ENCODE results near the gene ADARB1. TPM values are rescaled to one million over a fixed set of nuclear protein-coding genes. Genes with fewer than 3 reads are reported as not detected.

Gene ADARB1
- total RNA-seq, 2 experiments from 2014 or later = 27.5 to 28.6 TPM

DNA sequence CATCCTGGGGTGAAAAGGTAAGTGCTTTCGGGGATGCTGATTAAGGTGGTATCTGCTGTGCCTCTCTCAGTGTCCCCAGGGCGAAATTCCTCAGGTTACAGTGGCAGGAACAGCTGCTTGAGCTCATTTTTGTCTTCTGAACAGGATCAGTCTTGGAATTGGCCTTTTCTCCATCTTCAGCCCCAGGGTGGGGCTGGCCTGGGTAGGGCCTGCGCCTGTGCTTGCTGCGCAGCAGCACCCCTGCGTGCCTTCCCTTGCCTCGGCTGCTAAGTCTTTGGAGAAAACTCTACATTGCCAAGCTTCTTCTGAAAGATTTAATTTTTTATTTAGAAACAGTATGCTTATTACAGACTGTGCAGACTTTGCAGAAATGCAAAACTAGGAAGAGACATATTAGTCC lies 41.7 kb downstream of the ADARB1 start:
- POLR2A ChIA-PET = no interaction called here
- H3K27ac Mint-ChIP-seq = no peak overlapping the region
- TF ChIP-seq, protein P1, sequence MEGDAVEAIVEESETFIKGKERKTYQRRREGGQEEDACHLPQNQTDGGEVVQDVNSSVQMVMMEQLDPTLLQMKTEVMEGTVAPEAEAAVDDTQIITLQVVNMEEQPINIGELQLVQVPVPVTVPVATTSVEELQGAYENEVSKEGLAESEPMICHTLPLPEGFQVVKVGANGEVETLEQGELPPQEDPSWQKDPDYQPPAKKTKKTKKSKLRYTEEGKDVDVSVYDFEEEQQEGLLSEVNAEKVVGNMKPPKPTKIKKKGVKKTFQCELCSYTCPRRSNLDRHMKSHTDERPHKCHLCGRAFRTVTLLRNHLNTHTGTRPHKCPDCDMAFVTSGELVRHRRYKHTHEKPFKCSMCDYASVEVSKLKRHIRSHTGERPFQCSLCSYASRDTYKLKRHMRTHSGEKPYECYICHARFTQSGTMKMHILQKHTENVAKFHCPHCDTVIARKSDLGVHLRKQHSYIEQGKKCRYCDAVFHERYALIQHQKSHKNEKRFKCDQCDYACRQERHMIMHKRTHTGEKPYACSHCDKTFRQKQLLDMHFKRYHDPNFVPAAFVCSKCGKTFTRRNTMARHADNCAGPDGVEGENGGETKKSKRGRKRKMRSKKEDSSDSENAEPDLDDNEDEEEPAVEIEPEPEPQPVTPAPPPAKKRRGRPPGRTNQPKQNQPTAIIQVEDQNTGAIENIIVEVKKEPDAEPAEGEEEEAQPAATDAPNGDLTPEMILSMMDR (IDR thresholded peaks at IDR 0.05) = no peak
- CTCF ChIA-PET = no interaction called here
- intact Hi-C loops (cut with DNase I, micrococcal nuclease) = no loop called here
- H3K36me3 ChIP-seq (ENCODE audit: insufficient read depth, low read length) = peaks cover 6% of the 10 kb centered on the region
- H3K27me3 Mint-ChIP-seq = no peaks in the 10 kb centered on the region
- DNase-seq = no peak
- peaks cover 46% of the 10 kb centered on the region for H3K4me1 Mint-ChIP-seq (ENCODE audit: low read depth)
- peaks cover 2% of the 10 kb centered on the region for H3K4me1 ChIP-seq (ENCODE audit: insufficient read depth, low read length)
- H3K9me3 Mint-ChIP-seq = no peaks in the 10 kb centered on the region
- H3K36me3 Mint-ChIP-seq (ENCODE audit: low read depth) = peaks cover 46% of the 10 kb centered on the region
- no peak overlapping the region for H3K27ac ChIP-seq (ENCODE audit: low read depth in 1 of 2, low read length in 2 of 2)
- no peak for ATAC-seq (ENCODE audit: poor library complexity)
- no peaks in the 10 kb centered on the region for H3K9me3 ChIP-seq (ENCODE audit: control insufficient read depth in 1 of 2, insufficient read depth in 1 of 2, low read length in 2 of 2)
- H3K4me3 ChIP-seq (ENCODE audit: low read length) = no peak overlapping the region
- H3K4me3 Mint-ChIP-seq = no peak overlapping the region
- H3K27me3 ChIP-seq (ENCODE audit: control insufficient read depth in 1 of 2, insufficient read depth in 2 of 2, low read length in 2 of 2) = no peaks in the 10 kb centered on the region

DNA sequence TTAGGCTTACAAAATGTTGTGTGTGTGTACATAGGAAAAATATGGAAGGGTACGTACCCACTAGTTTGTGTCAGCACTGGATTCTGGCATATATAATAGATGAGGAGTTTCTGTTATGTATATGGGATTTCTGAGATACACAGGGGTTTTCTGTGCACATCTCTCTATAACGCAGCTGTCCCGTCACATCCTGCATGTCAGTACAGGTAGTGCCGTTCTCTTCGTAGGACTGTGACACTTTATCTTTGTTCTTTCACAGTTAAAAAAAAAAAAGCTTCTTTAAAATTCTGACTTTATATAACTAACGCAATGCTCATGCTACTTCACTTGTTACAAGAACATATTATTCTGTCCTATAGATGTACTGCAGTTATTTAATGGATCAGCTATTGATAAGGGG lies 42.9 kb downstream of the ADARB1 start:
- ChIA-PET CTCF (interaction anchor here (1.1 kb wide), 2 partner anchors 11 to 20 kb away, joined by 4 to 10 read pairs; no protein-coding TSS in a partner anchor), POLR2A (interaction anchor here (0.9 to 1.3 kb wide), 2 partner anchors 10 to 42 kb away, joined by 3 to 4 read pairs; no protein-coding TSS in a partner anchor)
- H3K27me3 ChIP-seq (ENCODE audit: control insufficient read depth in 1 of 2, insufficient read depth in 2 of 2, low read length in 2 of 2) = no peaks in the 10 kb centered on the region
- H3K36me3 Mint-ChIP-seq (ENCODE audit: low read depth) = peaks cover 54% of the 10 kb centered on the region
- H3K27me3 Mint-ChIP-seq = no peaks in the 10 kb centered on the region
- intact Hi-C loops (cut with DNase I, micrococcal nuclease) = no loop called here
- H3K4me3 Mint-ChIP-seq = no peak overlapping the region
- DNase-seq (no peak), ATAC-seq (ENCODE audit: poor library complexity) (peak; percentile 74)
- no peaks in the 10 kb centered on the region for H3K9me3 Mint-ChIP-seq
- H3K27ac ChIP-seq (ENCODE audit: low read depth in 1 of 2, low read length in 2 of 2) = no peak overlapping the region
- H3K27ac Mint-ChIP-seq = peak overlapping the region; percentile 69
- H3K4me1 ChIP-seq (ENCODE audit: insufficient read depth, low read length) = no peaks in the 10 kb centered on the region
- TF ChIP-seq, protein P1 (IDR thresholded peaks at IDR 0.05) = no peak
- H3K36me3 ChIP-seq (ENCODE audit: insufficient read depth, low read length) = peaks cover 9% of the 10 kb centered on the region
- H3K4me3 ChIP-seq (ENCODE audit: low read length) = no peak overlapping the region
- H3K9me3 ChIP-seq (ENCODE audit: control insufficient read depth in 1 of 2, insufficient read depth in 1 of 2, low read length in 2 of 2) = no peaks in the 10 kb centered on the region
- H3K4me1 Mint-ChIP-seq (ENCODE audit: low read depth) = peaks cover 47% of the 10 kb centered on the region

DNA sequence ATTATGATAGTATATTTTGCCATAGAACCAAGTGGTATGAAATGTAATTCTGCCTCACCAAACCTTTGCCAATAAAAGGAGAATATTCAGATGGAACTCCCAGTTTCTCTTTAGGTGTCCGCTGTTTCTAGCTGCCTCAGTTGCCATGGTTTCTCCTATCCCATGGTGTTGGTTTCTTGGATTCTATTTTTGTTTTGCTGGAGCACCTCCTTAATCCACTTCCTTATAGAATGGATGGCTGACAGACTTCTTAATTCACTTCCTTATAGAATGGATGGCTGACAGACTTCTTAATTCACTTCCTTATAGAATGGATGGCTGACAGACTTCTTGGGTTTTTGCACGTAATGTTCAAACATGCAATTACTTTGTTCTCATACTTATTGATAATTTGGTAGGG lies 43.7 kb downstream of the ADARB1 start:
- ATAC-seq (ENCODE audit: poor library complexity) (no peak), DNase-seq (no peak)
- TF ChIP-seq, protein P1 (IDR thresholded peaks at IDR 0.05) = no peak
- H3K4me1 ChIP-seq (ENCODE audit: insufficient read depth, low read length) = no peaks in the 10 kb centered on the region
- Mint-ChIP-seq H3K27me3 (no peaks in the 10 kb centered on the region), H3K4me1 (ENCODE audit: low read depth) (peaks cover 46% of the 10 kb centered on the region), H3K9me3 (no peaks in the 10 kb centered on the region), H3K36me3 (ENCODE audit: low read depth) (peaks cover 54% of the 10 kb centered on the region), H3K4me3 (no peak overlapping the region), H3K27ac (no peak overlapping the region)
- H3K9me3 ChIP-seq (ENCODE audit: control insufficient read depth in 1 of 2, insufficient read depth in 1 of 2, low read length in 2 of 2) = no peaks in the 10 kb centered on the region
- peaks cover 9% of the 10 kb centered on the region for H3K36me3 ChIP-seq (ENCODE audit: insufficient read depth, low read length)
- ChIA-PET POLR2A (interaction anchor here (0.9 kb wide), 1 partner anchor 10 kb away, joined by 4 read pairs; no protein-coding TSS in a partner anchor), CTCF (interaction anchor here (1.1 kb wide), 2 partner anchors 10 to 19 kb away, joined by 4 to 10 read pairs; no protein-coding TSS in a partner anchor)
- intact Hi-C loops (cut with DNase I, micrococcal nuclease) = no loop called here
- no peak overlapping the region for H3K27ac ChIP-seq (ENCODE audit: low read depth in 1 of 2, low read length in 2 of 2)
- no peaks in the 10 kb centered on the region for H3K27me3 ChIP-seq (ENCODE audit: control insufficient read depth in 1 of 2, insufficient read depth in 2 of 2, low read length in 2 of 2)
- H3K4me3 ChIP-seq (ENCODE audit: low read length) = no peak overlapping the region

All from CD4-positive, alpha-beta T cell (primary cell).